Measurements from ENCODE around the gene ZNF438. TPM values are rescaled to one million over a fixed set of nuclear protein-coding genes. Genes with fewer than 3 reads are reported as not detected.
"Not testable (repeated sequence)": the region's sequence is repeated elsewhere in the genome, so short reads cannot be mapped to it uniquely, and the experiment has no call there.

Gene ZNF438
- total RNA-seq, 1 experiment from 2014 or later: 2.2 TPM

DNA sequence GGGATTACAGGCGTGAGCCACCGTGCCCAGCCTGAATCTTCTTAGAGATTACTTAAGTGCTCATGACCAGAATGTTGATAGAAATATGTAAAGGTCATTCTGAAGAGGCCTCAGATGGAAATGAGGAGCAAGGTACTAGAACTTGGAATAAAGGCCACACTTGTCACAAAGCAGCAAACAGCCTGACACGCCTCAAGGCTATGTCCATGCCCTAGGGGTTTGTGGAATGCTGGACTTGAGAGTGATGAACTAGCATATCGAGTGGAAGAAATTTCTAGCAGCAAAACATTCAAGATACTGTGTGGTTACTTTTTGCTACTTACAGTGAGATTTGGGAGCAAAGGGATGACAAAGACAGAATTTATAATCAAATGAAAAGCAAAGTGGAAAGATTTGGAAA lies 39.0 kb downstream of the ZNF438 start:
- Histone ChIP-seq H3K36me3 (no peaks in the 10 kb centered on the region), H3K27ac (no peak overlapping the region), H3K4me1 (no peaks in the 10 kb centered on the region), H3K27me3 (no peaks in the 10 kb centered on the region), H3K9me3 (replicated peaks) (peaks cover 5% of the 10 kb centered on the region), H3K4me3 (no peak overlapping the region)
- DNase-seq: no peak

- H3K4me3 ChIP-seq: no peak overlapping the region
- no peaks in the 10 kb centered on the region for H3K4me1 ChIP-seq
- no peaks in the 10 kb centered on the region for H3K36me3 ChIP-seq
- DNase-seq: no peak
- H3K27me3 ChIP-seq: no peaks in the 10 kb centered on the region
- peaks cover 5% of the 10 kb centered on the region for H3K9me3 ChIP-seq (replicated peaks)
- H3K27ac ChIP-seq: no peak overlapping the region
Measured at GRCh38 chr10:30991647-30992011, 40.0 kb downstream of the ZNF438 start.

DNA sequence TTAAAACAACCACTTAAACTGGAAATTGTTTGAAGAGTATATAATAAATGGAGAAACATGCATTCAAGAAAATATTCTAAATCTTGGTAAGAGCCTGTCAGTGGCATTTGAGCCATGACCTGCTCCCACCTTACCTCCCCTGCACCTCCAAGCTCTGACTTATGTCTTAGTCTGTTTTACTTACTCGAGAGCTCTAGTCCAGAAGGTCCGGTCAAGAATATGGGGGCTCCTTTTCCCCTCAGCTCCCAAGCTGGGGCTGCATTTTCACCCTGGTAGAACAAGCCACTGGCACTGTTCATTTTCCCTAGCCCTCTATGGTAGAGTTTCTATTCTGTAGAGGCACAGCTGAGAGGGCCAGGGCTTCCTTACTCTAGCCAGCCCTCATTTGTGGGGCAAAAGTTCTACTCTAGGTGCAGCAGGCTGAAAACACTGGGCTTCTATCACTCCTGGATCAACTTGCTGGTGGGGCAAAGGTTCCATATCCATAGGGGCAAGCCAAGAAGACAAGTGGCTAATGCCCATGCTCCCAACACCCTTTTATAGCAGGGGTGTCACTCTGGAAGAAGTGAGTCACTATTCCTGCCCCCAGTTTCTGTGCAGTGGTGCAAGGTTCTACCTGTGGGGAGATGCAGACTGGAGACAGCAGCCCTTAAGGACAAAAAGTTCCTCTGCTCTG lies 40.6 kb downstream of the ZNF438 start:
- no peaks in the 10 kb centered on the region for H3K27me3 ChIP-seq
- peaks cover 5% of the 10 kb centered on the region for H3K9me3 ChIP-seq (replicated peaks)
- H3K4me1 ChIP-seq: no peaks in the 10 kb centered on the region
- H3K36me3 ChIP-seq: no peaks in the 10 kb centered on the region
- DNase-seq: no peak
- H3K4me3 ChIP-seq: no peak overlapping the region
- no peak overlapping the region for H3K27ac ChIP-seq

DNA sequence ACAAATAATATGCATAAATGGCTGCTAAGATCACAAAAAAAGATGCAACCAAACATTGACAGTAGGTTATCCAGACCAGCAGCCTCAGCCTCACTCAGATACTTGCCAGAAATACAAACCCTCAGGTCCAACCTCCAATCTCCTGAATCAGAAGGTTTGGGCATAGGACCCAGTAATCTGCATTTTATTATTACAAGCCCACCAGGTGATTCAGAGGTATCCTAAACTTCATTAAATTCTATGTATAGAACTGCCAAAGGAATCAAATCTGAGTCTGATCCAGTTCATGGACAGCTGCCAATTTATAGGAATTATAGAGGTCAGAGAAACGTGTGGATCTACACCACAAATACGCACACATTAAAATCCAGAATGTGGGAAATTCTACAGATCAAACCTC lies 41.3 kb downstream of the ZNF438 start:
- Histone ChIP-seq H3K4me3 (no peak overlapping the region), H3K4me1 (no peaks in the 10 kb centered on the region), H3K27ac (no peak overlapping the region), H3K9me3 (replicated peaks) (peaks cover 5% of the 10 kb centered on the region), H3K36me3 (no peaks in the 10 kb centered on the region), H3K27me3 (no peaks in the 10 kb centered on the region)
- DNase-seq: no peak

DNA sequence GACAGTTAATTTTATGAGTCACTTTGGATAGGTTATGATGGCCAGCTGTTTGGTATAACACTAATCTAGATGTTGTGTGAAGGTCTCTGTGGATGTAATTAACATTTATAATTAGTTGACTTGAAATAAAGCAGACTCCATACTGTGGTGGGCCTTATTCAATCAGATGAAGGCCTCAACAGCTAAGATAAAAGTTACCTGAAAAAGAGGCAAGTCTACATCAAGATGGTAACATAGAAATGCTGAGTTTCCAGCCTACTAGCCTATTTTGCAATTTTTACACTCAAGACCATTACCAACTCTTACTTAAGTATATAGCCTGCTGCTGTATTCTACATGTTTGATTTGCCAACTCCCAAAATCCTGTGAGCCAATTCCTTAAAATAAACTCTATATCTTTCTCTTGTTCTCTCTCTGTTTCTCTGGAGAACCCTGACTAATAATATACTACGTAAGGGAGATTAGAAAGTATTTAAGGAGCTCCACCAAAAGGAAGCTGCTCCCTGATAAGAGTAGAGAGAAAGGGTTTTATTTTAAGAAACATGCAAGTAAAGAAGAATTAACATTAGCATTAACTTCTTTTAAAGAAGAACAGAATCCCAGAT lies 42.7 kb downstream of the ZNF438 start:
- no peaks in the 10 kb centered on the region for H3K27me3 ChIP-seq
- DNase-seq: no peak
- H3K36me3 ChIP-seq: no peaks in the 10 kb centered on the region
- 0 out of 2 replicates have a peak, but pooled peaks cover 3% of the 10 kb centered on the region for H3K9me3 ChIP-seq (replicated peaks)
- H3K4me1 ChIP-seq: no peaks in the 10 kb centered on the region
- H3K4me3 ChIP-seq: no peak overlapping the region
- H3K27ac ChIP-seq: no peak overlapping the region

DNA sequence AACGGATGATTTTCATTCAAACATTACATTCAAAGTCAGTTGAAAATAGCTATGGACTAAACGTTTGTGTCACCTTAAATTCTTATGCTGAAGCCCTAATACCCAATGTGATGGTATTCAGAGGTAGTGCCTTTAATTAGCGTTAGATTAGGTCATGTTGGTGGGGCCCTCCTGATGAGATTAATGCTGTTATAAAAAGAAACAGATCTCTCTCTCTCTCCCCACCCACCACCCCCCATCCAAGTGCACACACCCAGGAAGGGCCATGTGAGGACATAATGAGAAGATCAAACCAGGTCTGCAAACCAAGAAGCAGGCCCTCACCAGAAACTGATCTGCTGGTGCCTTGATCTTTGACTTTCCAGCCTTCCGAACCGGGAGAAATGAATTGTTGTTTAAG lies 44.2 kb downstream of the ZNF438 start:
- no peak overlapping the region for H3K4me3 ChIP-seq
- H3K27ac ChIP-seq: no peak overlapping the region
- DNase-seq: no peak
- no peaks in the 10 kb centered on the region for H3K27me3 ChIP-seq
- H3K36me3 ChIP-seq: no peaks in the 10 kb centered on the region
- no peaks in the 10 kb centered on the region for H3K4me1 ChIP-seq
- H3K9me3 ChIP-seq (replicated peaks): 0 out of 2 replicates have a peak, but pooled peaks cover 3% of the 10 kb centered on the region

DNA sequence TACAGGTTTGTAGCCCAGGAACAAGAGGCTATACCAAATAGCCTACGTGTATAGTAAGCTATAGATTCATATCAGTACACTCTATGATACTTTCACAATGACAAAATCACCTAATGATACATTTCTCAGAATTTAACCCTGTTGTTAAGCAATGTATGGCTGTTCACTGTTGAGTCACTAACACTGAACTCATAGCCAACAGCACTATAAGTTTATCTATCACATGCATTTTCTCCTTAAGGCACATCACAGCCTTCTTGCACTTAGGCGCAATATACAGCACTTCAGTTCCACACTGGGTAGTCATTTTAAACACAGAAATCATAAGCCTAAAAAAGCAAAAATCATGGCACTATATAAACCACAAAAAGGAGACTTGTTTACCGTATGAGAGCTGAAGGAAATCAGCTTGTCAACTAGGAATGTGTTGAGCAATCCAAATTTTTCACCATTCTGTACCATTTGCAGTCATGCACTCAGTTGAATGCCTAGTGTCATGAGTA lies 45.6 kb downstream of the ZNF438 start:
- Histone ChIP-seq H3K4me3 (no peak overlapping the region), H3K27me3 (no peaks in the 10 kb centered on the region), H3K9me3 (replicated peaks) (0 out of 2 replicates have a peak, but pooled peaks cover 3% of the 10 kb centered on the region), H3K36me3 (no peaks in the 10 kb centered on the region), H3K4me1 (peaks cover under 1% of the 10 kb centered on the region; the same call in 1 of the 2 replicates), H3K27ac (no peak overlapping the region)
- no peak for DNase-seq

DNA sequence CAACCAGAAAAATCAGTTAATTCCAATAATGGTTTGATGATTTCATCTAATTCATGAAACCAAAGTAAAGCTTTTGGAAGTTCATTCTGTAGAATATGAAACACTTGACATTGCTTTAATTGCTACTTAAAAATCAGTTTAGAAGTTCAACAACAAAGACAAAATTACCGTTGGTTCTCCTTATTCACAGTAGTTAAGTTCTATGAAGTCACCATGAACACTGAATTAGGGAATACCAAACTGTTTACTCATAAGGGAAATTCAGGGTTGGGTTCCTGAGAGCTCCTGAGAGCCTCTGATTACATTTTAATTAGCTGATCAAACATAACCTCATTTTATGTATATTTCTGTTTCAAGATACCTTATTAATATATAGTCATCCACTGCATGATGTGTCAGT lies 46.2 kb downstream of the ZNF438 start:
- Histone ChIP-seq H3K27ac (no peak overlapping the region), H3K27me3 (no peaks in the 10 kb centered on the region), H3K9me3 (replicated peaks) (0 out of 2 replicates have a peak, but pooled peaks cover 3% of the 10 kb centered on the region), H3K36me3 (no peaks in the 10 kb centered on the region), H3K4me3 (no peak overlapping the region), H3K4me1 (peaks cover 4% of the 10 kb centered on the region)
- DNase-seq: no peak

GRCh38 chr10:30984563-30985328 lies 46.9 kb downstream of the ZNF438 start:
- Histone ChIP-seq H3K9me3 (replicated peaks) (0 out of 2 replicates have a peak, but pooled peaks cover 3% of the 10 kb centered on the region), H3K4me1 (peaks cover 4% of the 10 kb centered on the region), H3K36me3 (no peaks in the 10 kb centered on the region), H3K27ac (no peak overlapping the region), H3K27me3 (no peaks in the 10 kb centered on the region), H3K4me3 (no peak overlapping the region)
- no peak for DNase-seq

- H3K27me3 ChIP-seq; H3K4me3 ChIP-seq; H3K36me3 ChIP-seq; H3K27ac ChIP-seq; H3K9me3 ChIP-seq (replicated peaks); H3K4me1 ChIP-seq; DNase-seq: not testable (repeated sequence)
Measured at GRCh38 chr10:30983209-30983608, 48.5 kb downstream of the ZNF438 start.

DNA sequence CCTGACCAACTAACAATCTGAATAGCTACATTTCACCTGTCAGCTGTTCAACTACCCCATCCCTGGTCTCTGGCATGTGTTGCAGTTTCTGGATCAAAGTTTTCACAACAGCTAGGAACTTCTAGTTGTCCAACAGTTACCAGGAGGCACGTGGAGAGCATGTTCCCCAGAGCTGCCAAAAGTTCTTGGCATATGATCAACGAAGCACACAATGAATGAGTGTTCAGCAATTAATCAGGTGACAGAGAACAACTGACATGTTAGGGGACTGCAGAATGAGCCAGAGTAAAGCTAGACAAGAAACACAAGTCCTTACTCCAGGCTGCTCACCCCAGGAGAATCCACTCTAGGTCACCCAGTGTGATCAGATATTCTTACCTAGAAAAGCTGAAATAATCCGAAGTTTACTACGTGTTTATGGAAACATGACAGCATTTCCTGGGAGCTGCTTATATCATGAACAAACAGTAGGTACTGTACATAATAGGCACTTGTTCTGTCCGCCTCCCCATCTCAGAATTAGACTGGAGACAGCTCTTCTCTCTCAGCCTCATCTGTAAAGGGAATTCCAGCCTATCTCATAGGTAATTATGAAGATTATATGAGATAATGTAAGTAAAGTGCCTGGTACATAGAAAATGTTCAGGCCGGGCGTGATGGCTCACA lies 50.6 kb downstream of the ZNF438 start:
- Histone ChIP-seq H3K27ac (peak overlapping the region; percentile 6; the same call in 1 of the 2 replicates), H3K27me3 (no peaks in the 10 kb centered on the region), H3K36me3 (no peaks in the 10 kb centered on the region), H3K9me3 (replicated peaks) (0 out of 2 replicates have a peak, but pooled peaks cover 3% of the 10 kb centered on the region), H3K4me3 (no peak overlapping the region), H3K4me1 (peaks cover 4% of the 10 kb centered on the region)
- peak; percentile 40 to 68 for DNase-seq

DNA sequence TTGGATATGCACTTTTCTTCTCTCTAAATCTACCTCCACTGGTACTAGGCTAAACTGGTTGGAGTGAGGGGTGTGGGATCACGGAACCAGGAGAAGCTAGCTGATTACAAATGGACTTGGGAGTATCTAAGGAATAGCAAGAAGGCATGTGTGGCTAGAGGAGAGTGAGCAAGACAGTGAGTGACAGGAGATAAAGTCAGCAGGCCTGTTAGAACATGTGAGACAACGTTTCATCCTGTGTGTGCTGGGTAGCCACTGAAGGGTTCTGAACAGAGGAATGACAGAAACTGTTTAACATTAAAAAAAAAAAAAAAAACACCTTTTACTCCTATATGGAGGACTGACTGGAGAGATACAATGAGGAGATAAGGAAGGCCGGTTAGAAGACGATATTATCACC lies 51.7 kb downstream of the ZNF438 start:
- H3K4me1 ChIP-seq: peaks cover 4% of the 10 kb centered on the region
- no peaks in the 10 kb centered on the region for H3K27me3 ChIP-seq
- DNase-seq: no peak
- no peak overlapping the region for H3K27ac ChIP-seq
- H3K4me3 ChIP-seq: no peak overlapping the region
- no peaks in the 10 kb centered on the region for H3K36me3 ChIP-seq
- no peaks in the 10 kb centered on the region for H3K9me3 ChIP-seq (replicated peaks)

GRCh38 chr10:30978843-30979242 lies 52.8 kb downstream of the ZNF438 start:
- Histone ChIP-seq H3K4me1 (peaks cover 4% of the 10 kb centered on the region), H3K27me3 (no peaks in the 10 kb centered on the region), H3K4me3 (no peak overlapping the region), H3K36me3 (no peaks in the 10 kb centered on the region), H3K27ac (no peak overlapping the region), H3K9me3 (replicated peaks) (no peaks in the 10 kb centered on the region)
- no peak for DNase-seq

DNA sequence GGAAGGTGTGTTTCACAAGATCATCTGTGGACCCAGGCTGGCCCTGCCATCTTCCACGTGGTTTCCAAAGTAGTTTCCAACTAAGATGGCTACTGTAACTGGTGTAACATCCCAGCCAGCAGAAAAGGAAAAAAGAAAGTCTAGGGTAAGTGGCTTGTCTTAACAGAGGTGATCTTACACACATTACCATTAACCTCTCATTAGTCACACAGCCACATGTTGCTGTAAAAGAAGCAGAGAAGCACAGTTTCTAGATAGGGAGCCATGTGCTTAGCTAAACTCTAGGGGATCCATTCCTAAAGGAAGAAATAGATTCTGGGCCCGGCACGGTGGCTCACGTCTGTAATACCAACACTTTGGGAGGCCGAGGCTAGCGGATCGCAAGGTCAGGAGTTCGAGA lies 54.3 kb downstream of the ZNF438 start:
- DNase-seq: no peak
- no peak overlapping the region for H3K27ac ChIP-seq
- no peaks in the 10 kb centered on the region for H3K27me3 ChIP-seq
- peaks cover 4% of the 10 kb centered on the region for H3K4me1 ChIP-seq
- H3K36me3 ChIP-seq: no peaks in the 10 kb centered on the region
- H3K9me3 ChIP-seq (replicated peaks): no peaks in the 10 kb centered on the region
- no peak overlapping the region for H3K4me3 ChIP-seq

All from SJCRH30 (cell line).